PC-3 (cell line): Measurements from ENCODE around the gene POLR3B. TPM values are rescaled to one million over a fixed set of nuclear protein-coding genes. Genes with fewer than 3 reads are reported as not detected.

Source experiments
- ATAC-seq: fragments of 200-7000 bp; cut with Tn5 transposase; 2 replicates; pipeline ENCODE4 v1.9.1; 2020; ENCODE audit warnings: mild to moderate bottlenecking, moderate library complexity
- BruUV-seq: library from RNA; stranded (reverse); fragments of 400-500 nt; replicated peaks from 2 replicates; lab custom pipeline; 2021; lab: Mats Ljungman, UMichigan
- CTCF ChIA-PET: fragments of 300-600 bp; sonication (Branson Sonifier 250); formaldehyde crosslinking; loops from one replicate; lab custom pipeline; 2022; ENCODE audit warnings: antibody characterized with exemption; lab: Charles Lee
- POLR2A ChIA-PET: fragments of 300-600 bp; sonication (Branson Sonifier 250); formaldehyde crosslinking; loops from one replicate; lab custom pipeline; 2022; ENCODE audit warnings: antibody characterized with exemption; ENCODE audit not compliant: unreplicated experiment; lab: Charles Lee
- DNase-seq: peaks from one replicate; pipeline ENCODE4 v3.0.0-alpha.2; 2015
- H2AFZ ChIP-seq: fragments of 300-600 bp; sonication (generic); 2 replicates; pipeline ENCODE4 v1.6.0; 2016; ENCODE audit warnings: antibody characterized with exemption, low read length
- H3F3A ChIP-seq: fragments of 300-600 bp; sonication (generic); one replicate; pipeline ENCODE4 v1.6.0; 2017; ENCODE audit warnings: antibody characterized with exemption, low read length, control low read depth, mild to moderate bottlenecking; ENCODE audit not compliant: unreplicated experiment
- H3K27ac ChIP-seq: fragments of 300-600 bp; sonication (generic); 2 replicates; pipeline ENCODE4 v1.5.1; 2016; ENCODE audit warnings: mild to moderate bottlenecking, low read length
- H3K27me3 ChIP-seq: fragments of 300-600 bp; sonication (generic); 2 replicates; pipeline ENCODE4 v1.6.1; 2016; ENCODE audit warnings: low read length, mixed read lengths
- H3K36me3 ChIP-seq: fragments of 300-600 bp; sonication (generic); 2 replicates; pipeline ENCODE4 v1.6.1; 2016; ENCODE audit warnings: low read depth, mixed run types, low read length, mixed read lengths
- H3K4me1 ChIP-seq: fragments of 300-600 bp; sonication (generic); 2 replicates; pipeline ENCODE4 v1.5.1; 2016; ENCODE audit warnings: low read length; ENCODE audit not compliant: insufficient read depth
- H3K4me2 ChIP-seq: fragments of 300-600 bp; sonication (generic); 2 replicates; pipeline ENCODE4 v1.6.0; 2016; ENCODE audit warnings: low read length
- H3K4me3 ChIP-seq: fragments of 300-600 bp; sonication (generic); 2 replicates; pipeline ENCODE4 v1.5.1; 2016; ENCODE audit warnings: mild to moderate bottlenecking, low read length, mixed read lengths
- H3K79me2 ChIP-seq: fragments of 300-600 bp; sonication (generic); 2 replicates; pipeline ENCODE4 v1.6.1; 2017; ENCODE audit warnings: low read length, mixed read lengths
- H3K9ac ChIP-seq: fragments of 300-600 bp; sonication (generic); 2 replicates; pipeline ENCODE4 v1.6.0; 2016; ENCODE audit warnings: mild to moderate bottlenecking, low read length
- H3K9me2 ChIP-seq: fragments of 300-600 bp; sonication (generic); replicated peaks from 2 replicates; pipeline ENCODE4 v1.6.1; 2016; ENCODE audit warnings: mixed run types, low read length, mixed read lengths
- H3K9me3 ChIP-seq: fragments of 300-600 bp; sonication (generic); 2 replicates; pipeline ENCODE4 v1.6.1; 2016; ENCODE audit warnings: low read length, mixed read lengths
- H4K20me1 ChIP-seq: fragments of 300-600 bp; sonication (generic); 2 replicates; pipeline ENCODE4 v1.6.1; 2016; ENCODE audit warnings: low read length, mixed read lengths
- EZH2 ChIP-seq: fragments of 300-600 bp; sonication (generic); IDR thresholded peaks from one replicate; pipeline ENCODE4 v1.6.1; 2017; ENCODE audit warnings: antibody characterized with exemption, mild to moderate bottlenecking, low read length; ENCODE audit not compliant: unreplicated experiment
- EZH2phosphoT487 ChIP-seq: fragments of 300-600 bp; sonication (generic); IDR thresholded peaks from 2 replicates; pipeline ENCODE4 v1.6.1; 2018; ENCODE audit warnings: mild to moderate bottlenecking, antibody characterized with exemption, low read length, borderline replicate concordance
- intact Hi-C: fragments of 100-400 bp; cut with micrococcal nuclease; formaldehyde crosslinking; loops from 2 replicates; pipeline ENCODE4 v1.9.0; 2023
- total RNA-seq: library from RNA; depleted of rRNA; stranded (reverse); fragments of >200 nt; gene quantifications from 2 replicates; pipeline ENCODE4 v1.2.3, GENCODE V29; 2014; rRNA removed
- TF ChIP-seq, protein P1 (sequence below): fragments of 300-600 bp; sonication (generic); conservative IDR thresholded peaks from 2 replicates; pipeline ENCODE4 v1.5.1; 2017; ENCODE audit warnings: antibody characterized with exemption, low read depth, mild to moderate bottlenecking, low read length

Gene POLR3B
- total RNA-seq, 1 experiment from 2014 or later, result 23.4 TPM

DNA sequence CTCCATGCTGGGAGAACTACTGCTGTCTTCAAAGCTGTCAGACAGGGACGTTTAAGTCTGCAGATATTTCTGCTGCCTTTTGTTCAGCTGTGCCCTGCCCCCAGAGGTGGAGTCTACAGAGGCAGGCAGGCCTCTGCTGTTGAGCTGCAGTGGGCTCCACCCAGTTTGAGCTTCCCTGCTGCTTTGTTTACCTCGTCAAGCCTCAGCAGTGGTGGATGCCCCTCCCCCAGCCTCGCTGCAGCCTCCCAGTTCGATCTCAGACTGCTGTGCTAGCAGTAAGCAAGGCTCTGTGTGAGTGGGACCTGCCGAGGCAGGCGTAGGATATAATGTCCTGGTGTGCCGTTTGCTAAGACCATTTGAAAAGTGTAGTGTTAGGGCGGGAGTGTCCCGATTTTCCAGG, 193.9 kb downstream of the POLR3B start:
- ChIA-PET POLR2A (no interaction called here), CTCF (no interaction called here)
- no peaks in the 10 kb centered on the region for H3K79me2 ChIP-seq
- H3K4me3 ChIP-seq, result no peak overlapping the region
- H4K20me1 ChIP-seq, result no peaks in the 10 kb centered on the region
- no peak overlapping the region for H3K27ac ChIP-seq
- H2AFZ ChIP-seq, result no peak overlapping the region
- TF ChIP-seq, protein P1, sequence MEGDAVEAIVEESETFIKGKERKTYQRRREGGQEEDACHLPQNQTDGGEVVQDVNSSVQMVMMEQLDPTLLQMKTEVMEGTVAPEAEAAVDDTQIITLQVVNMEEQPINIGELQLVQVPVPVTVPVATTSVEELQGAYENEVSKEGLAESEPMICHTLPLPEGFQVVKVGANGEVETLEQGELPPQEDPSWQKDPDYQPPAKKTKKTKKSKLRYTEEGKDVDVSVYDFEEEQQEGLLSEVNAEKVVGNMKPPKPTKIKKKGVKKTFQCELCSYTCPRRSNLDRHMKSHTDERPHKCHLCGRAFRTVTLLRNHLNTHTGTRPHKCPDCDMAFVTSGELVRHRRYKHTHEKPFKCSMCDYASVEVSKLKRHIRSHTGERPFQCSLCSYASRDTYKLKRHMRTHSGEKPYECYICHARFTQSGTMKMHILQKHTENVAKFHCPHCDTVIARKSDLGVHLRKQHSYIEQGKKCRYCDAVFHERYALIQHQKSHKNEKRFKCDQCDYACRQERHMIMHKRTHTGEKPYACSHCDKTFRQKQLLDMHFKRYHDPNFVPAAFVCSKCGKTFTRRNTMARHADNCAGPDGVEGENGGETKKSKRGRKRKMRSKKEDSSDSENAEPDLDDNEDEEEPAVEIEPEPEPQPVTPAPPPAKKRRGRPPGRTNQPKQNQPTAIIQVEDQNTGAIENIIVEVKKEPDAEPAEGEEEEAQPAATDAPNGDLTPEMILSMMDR, result no peak
- TF ChIP-seq EZH2phosphoT487, result no peak
- TF ChIP-seq EZH2, result no peak
- H3K4me1 ChIP-seq, result no peaks in the 10 kb centered on the region
- no peak for ATAC-seq
- no peak overlapping the region for H3K9ac ChIP-seq
- peak; percentile 8 for DNase-seq
- H3K27me3 ChIP-seq, result peaks cover 6% of the 10 kb centered on the region; the same call in 1 of the 2 replicates
- no peak overlapping the region for H3K4me2 ChIP-seq
- intact Hi-C loops, result no loop called here
- H3K9me2 ChIP-seq, result no peaks in the 10 kb centered on the region
- H3K9me3 ChIP-seq, result no peaks in the 10 kb centered on the region; the same call in 1 of the 2 replicates
- no peaks in the 10 kb centered on the region for H3K36me3 ChIP-seq
- no peaks in the 10 kb centered on the region for H3F3A ChIP-seq
- BruUV-seq, result no TSS peak

DNA sequence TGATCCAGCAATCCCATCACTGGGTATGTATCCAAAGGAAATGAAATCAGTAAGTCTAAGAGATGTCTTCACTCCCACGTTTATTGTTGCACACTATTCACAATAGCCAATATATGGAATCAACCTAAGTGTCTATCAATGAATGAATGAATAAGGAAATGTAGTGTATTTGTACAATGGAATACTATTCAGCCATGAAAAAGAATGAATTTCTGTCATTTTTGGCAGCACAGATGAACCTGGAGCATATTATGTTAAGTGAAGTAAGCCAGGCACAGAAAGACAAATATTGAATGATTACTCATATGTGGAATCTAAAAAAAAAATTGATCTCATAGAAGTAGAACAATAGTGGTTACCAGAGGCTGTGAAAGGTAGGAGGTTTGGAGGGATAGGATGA, 194.7 kb downstream of the POLR3B start:
- H3K4me2 ChIP-seq, result no peak overlapping the region
- ChIA-PET CTCF (no interaction called here), POLR2A (no interaction called here)
- BruUV-seq, result no TSS peak
- H3K4me1 ChIP-seq, result no peaks in the 10 kb centered on the region
- no peak overlapping the region for H3K4me3 ChIP-seq
- H3F3A ChIP-seq, result no peaks in the 10 kb centered on the region
- no peak overlapping the region for H3K27ac ChIP-seq
- no peaks in the 10 kb centered on the region for H4K20me1 ChIP-seq
- TF ChIP-seq EZH2 (no peak), EZH2phosphoT487 (no peak)
- TF ChIP-seq, protein P1, result no peak
- intact Hi-C loops, result no loop called here
- ATAC-seq, result no peak
- H3K9me2 ChIP-seq, result no peaks in the 10 kb centered on the region
- H3K36me3 ChIP-seq, result no peaks in the 10 kb centered on the region
- H3K79me2 ChIP-seq, result no peaks in the 10 kb centered on the region
- H3K9me3 ChIP-seq, result no peaks in the 10 kb centered on the region; the same call in 1 of the 2 replicates
- no peak overlapping the region for H2AFZ ChIP-seq
- peaks cover 6% of the 10 kb centered on the region; the same call in 1 of the 2 replicates for H3K27me3 ChIP-seq
- no peak for DNase-seq
- H3K9ac ChIP-seq, result no peak overlapping the region

Other genes with a start within 250 kb of the POLR3B start
- gene NUAK1, start 218.8 kb upstream of the POLR3B start, total RNA-seq, result 9.8 and 11.0 TPM in 2 replicates
- gene CKAP4, start 109.7 kb upstream of the POLR3B start, total RNA-seq, result 76.3 and 99.1 TPM in 2 replicates
- 10.1 and 12.1 TPM in 2 replicates for gene TCP11L2, start 55.0 kb upstream of the POLR3B start, total RNA-seq
- not detected in 2 replicates for gene RFX4, start 225.3 kb downstream of the POLR3B start, total RNA-seq